IMR-90 (cell line): ENCODE measurements around the gene BLTP2. TPM values are rescaled to one million over a fixed set of nuclear protein-coding genes. Genes with fewer than 3 reads are reported as not detected.

ENCODE experiments used
- ATAC-seq: fragments of 200-7000 bp; cut with Tn5 transposase; 2 replicates; pipeline ENCODE4 v1.9.1; 2020; ENCODE audit warnings: low read depth, mild to moderate bottlenecking, moderate library complexity
- BruUV-seq: library from RNA; stranded (reverse); fragments of 400-500 nt; replicated peaks from 2 replicates; lab custom pipeline; 2021; lab: Mats Ljungman, UMichigan
- CTCF ChIA-PET: fragments of 300-600 bp; formaldehyde crosslinking; extraction: SDS; loops from one replicate; lab custom pipeline; 2021; ENCODE audit warnings: antibody characterized with exemption; lab: Yijun Ruan, JAX
- POLR2A ChIA-PET: fragments of 300-600 bp; sonication (Branson Sonifier 250); formaldehyde crosslinking; loops from one replicate; lab custom pipeline; 2022; ENCODE audit warnings: antibody characterized with exemption; ENCODE audit not compliant: unreplicated experiment; lab: Charles Lee
- DNase-seq: peaks from one replicate; pipeline ENCODE4 v3.0.0; 2013
- H2AFZ ChIP-seq: replicated peaks from 2 replicates; pipeline ENCODE3; 2013; ENCODE audit warnings: low read length, mild to moderate bottlenecking; ENCODE audit not compliant: poor library complexity
- H2AK5ac ChIP-seq: 2 replicates; pipeline ENCODE4 v1.6.1; 2013; ENCODE audit warnings: low read depth, low read length, inconsistent platforms
- H2AK9ac ChIP-seq: replicated peaks from 2 replicates; pipeline ENCODE3; 2013; ENCODE audit warnings: mild to moderate bottlenecking, low read depth, low read length, moderate library complexity; ENCODE audit not compliant: poor library complexity
- H2BK120ac ChIP-seq: 2 replicates; pipeline ENCODE4 v1.6.1; 2013; ENCODE audit warnings: low read depth, low read length, inconsistent platforms
- H2BK15ac ChIP-seq: 3 replicates; pipeline ENCODE4 v1.6.1; 2013; ENCODE audit warnings: low read depth, low read length, inconsistent platforms
- H2BK20ac ChIP-seq: 2 replicates; pipeline ENCODE4 v1.6.1; 2013; ENCODE audit warnings: low read depth, mild to moderate bottlenecking, inconsistent platforms, low read length, moderate library complexity
- H2BK5ac ChIP-seq: 2 replicates; pipeline ENCODE4 v1.6.1; 2013; ENCODE audit warnings: mild to moderate bottlenecking, low read depth, low read length, inconsistent platforms; ENCODE audit not compliant: poor library complexity, severe bottlenecking
- H3K14ac ChIP-seq: replicated peaks from 2 replicates; pipeline ENCODE4 v1.6.1; 2013; ENCODE audit warnings: low read depth, low read length, inconsistent platforms
- H3K18ac ChIP-seq: 2 replicates; pipeline ENCODE4 v1.6.1; 2013; ENCODE audit warnings: low read depth, low read length, control low read depth
- H3K23ac ChIP-seq: 2 replicates; pipeline ENCODE4 v1.6.1; 2013; ENCODE audit warnings: low read depth, low read length, inconsistent platforms
- H3K27ac ChIP-seq: 2 replicates; pipeline ENCODE4 v1.5.1; 2013; ENCODE audit warnings: mild to moderate bottlenecking, control low read depth, low read length; ENCODE audit not compliant: insufficient read depth
- H3K27me3 ChIP-seq: 2 replicates; pipeline ENCODE4 v1.6.1; 2013; ENCODE audit warnings: low read length; ENCODE audit not compliant: control insufficient read depth, insufficient read depth
- H3K36me3 ChIP-seq: 2 replicates; pipeline ENCODE4 v1.6.1; 2013; ENCODE audit warnings: low read length, mixed read lengths; ENCODE audit not compliant: control insufficient read depth, insufficient read depth
- H3K4ac ChIP-seq: 2 replicates; pipeline ENCODE4 v1.6.1; 2013; ENCODE audit warnings: low read depth, low read length, inconsistent platforms
- H3K4me1 ChIP-seq: 2 replicates; pipeline ENCODE4 v1.6.1; 2013; ENCODE audit warnings: low read length, mixed read lengths; ENCODE audit not compliant: control insufficient read depth, insufficient read depth
- H3K4me2 ChIP-seq: 2 replicates; pipeline ENCODE4 v1.6.1; 2013; ENCODE audit warnings: low read depth, mild to moderate bottlenecking, control low read depth, low read length, moderate library complexity
- H3K4me3 ChIP-seq: 2 replicates; pipeline ENCODE4 v1.5.1; 2013; ENCODE audit warnings: low read depth, mild to moderate bottlenecking, control low read depth, low read length, moderate library complexity; ENCODE audit not compliant: insufficient read depth
- H3K56ac ChIP-seq: 2 replicates; pipeline ENCODE4 v1.6.1; 2013; ENCODE audit warnings: low read length, inconsistent platforms; ENCODE audit not compliant: insufficient read depth; ENCODE audit errors: extremely low read depth
- H3K79me1 ChIP-seq, 2 experiments: 2 replicates each; pipeline ENCODE4 v1.6.1; 2013; ENCODE audit warnings: low read length in 2 of 2, inconsistent platforms in 1 of 2, low read depth in 1 of 2
- H3K9ac ChIP-seq: 2 replicates; pipeline ENCODE4 v1.6.1; 2013; ENCODE audit warnings: low read depth, low read length, control low read depth
- H3K9me1 ChIP-seq: 2 replicates; pipeline ENCODE4 v1.6.1; 2013; ENCODE audit warnings: low read length, inconsistent platforms; ENCODE audit not compliant: insufficient read depth
- H3K9me3 ChIP-seq: 2 replicates; pipeline ENCODE4 v1.6.1; 2013; ENCODE audit warnings: low read length; ENCODE audit not compliant: control insufficient read depth, insufficient read depth
- H4K20me1 ChIP-seq: 2 replicates; pipeline ENCODE4 v1.6.1; 2013; ENCODE audit warnings: low read length, inconsistent platforms; ENCODE audit not compliant: insufficient read depth
- H4K5ac ChIP-seq: 2 replicates; pipeline ENCODE4 v1.6.1; 2013; ENCODE audit warnings: mild to moderate bottlenecking, low read depth, low read length, control low read depth
- H4K8ac ChIP-seq, 2 experiments: 2 replicates each; pipeline ENCODE4 v1.6.1; 2013; ENCODE audit warnings: low read depth in 2 of 2, low read length in 2 of 2, control low read depth in 1 of 2, inconsistent platforms in 1 of 2
- H4K91ac ChIP-seq: 2 replicates; pipeline ENCODE4 v1.6.1; 2013; ENCODE audit warnings: low read depth, low read length, inconsistent platforms; ENCODE audit not compliant: insufficient read depth
- CEBPB ChIP-seq: IDR thresholded peaks from 2 replicates; pipeline ENCODE4 v1.6.1; 2012; ENCODE audit warnings: low read depth, low read length, improper control_type of control experiment
- FOS ChIP-seq: fragments of 150-350 bp; IDR thresholded peaks from 2 replicates; pipeline ENCODE4 v1.6.1; 2016; ENCODE audit warnings: low read depth, low read length
- MAFK ChIP-seq: IDR thresholded peaks from 2 replicates; pipeline ENCODE4 v1.6.1; 2012; ENCODE audit warnings: low read depth, low read length, improper control_type of control experiment
- MAZ ChIP-seq: IDR thresholded peaks from 2 replicates; pipeline ENCODE4 v1.6.1; 2012; ENCODE audit warnings: low read depth, mild to moderate bottlenecking, low read length, improper control_type of control experiment, moderate library complexity, borderline replicate concordance
- MXI1 ChIP-seq: IDR thresholded peaks from 2 replicates; pipeline ENCODE4 v1.6.1; 2012; ENCODE audit warnings: low read depth, mild to moderate bottlenecking, low read length, moderate library complexity, borderline replicate concordance
- POLR2A ChIP-seq: IDR thresholded peaks from 2 replicates; pipeline ENCODE4 v1.6.1; 2012; ENCODE audit warnings: mild to moderate bottlenecking, low read depth, low read length
- RCOR1 ChIP-seq: IDR thresholded peaks from 2 replicates; pipeline ENCODE4 v1.6.1; 2012; ENCODE audit warnings: mild to moderate bottlenecking, low read length, improper control_type of control experiment; ENCODE audit not compliant: insufficient replicate concordance
- USF2 ChIP-seq: fragments of 150-350 bp; IDR thresholded peaks from 2 replicates; pipeline ENCODE4 v1.6.1; 2017; ENCODE audit warnings: mild to moderate bottlenecking, antibody characterized with exemption, low read length, low read depth
- WGBS, 2 experiments: methylation state at CpG; one replicate each; pipeline versions ENCODE4 v1.1.5 to v1.1.7; 2013; ENCODE audit warnings: missing lambda C conversion rate in 2 of 2; ENCODE audit not compliant: insufficient read length in 1 of 2; ENCODE audit errors: extremely low coverage in 2 of 2; 5-methylcytosine and 5-hydroxymethylcytosine counted together
- dilution Hi-C: fragments of 300-500 bp; cut with HindIII; formaldehyde crosslinking; loops from one replicate; pipeline ENCODE4 v1.14.3; 2018; ENCODE audit warnings: low sequenced_read_pairs; ENCODE audit not compliant: unreplicated experiment
- in situ Hi-C: fragments of 300-500 bp; cut with MboI; formaldehyde crosslinking; loops from 3 replicates; pipeline ENCODE4 v1.14.3; 2019; ENCODE audit warnings: low sequenced_read_pairs, inconsistent platforms, mixed read lengths
- intact Hi-C: fragments of 100-400 bp; cut with micrococcal nuclease; formaldehyde crosslinking; loops from 2 replicates; pipeline ENCODE4 v1.10.0; 2022
- polyA plus RNA-seq, 3 experiments: library from polyadenylated mRNA; depleted of rRNA; stranded (reverse); fragments of >200 nt; gene quantifications; 2 replicates each; pipeline ENCODE4 v1.2.3, GENCODE V29; 2012; ENCODE audit warnings: low replicate concordance in 1 of 3
- total RNA-seq: library from RNA; depleted of rRNA; stranded (reverse); fragments of >200 nt; gene quantifications from 2 replicates; pipeline ENCODE4 v1.2.3, GENCODE V29; 2012

The BLTP2 gene
- total and polyA plus RNA-seq, 2 of the 4 experiments (the other 2 are of a cell fraction) = 42.3 to 174 TPM

GRCh38 chr17:28598799-28599310 is 46.1 kb downstream of the BLTP2 start, which contains the start of gene SPAG5:
Gene SPAG5 (minus strand): TSS chr17:28599025. CDS start chr17:28598946, 79 bp downstream.
- H4K20me1 ChIP-seq = peaks cover 3% of the 10 kb centered on the region; the same call in 1 of the 2 replicates
- CTCF ChIA-PET = no interaction called here
- peak within 1 kb of the TSS; percentile 17; the same call in 1 of the 2 replicates for H3K18ac ChIP-seq
- peak within 1 kb of the TSS; percentile 48 to 80 for H4K8ac ChIP-seq
- 1% methylated on average over 25 of the region's 44 CpGs; no CpG with 5 or more reads in 1 of the 2 experiments for WGBS, 2 experiments
- H4K5ac ChIP-seq = no peak within 1 kb of the TSS
- DNase-seq (peak; percentile 88), ATAC-seq (peak; percentile 96)
- peak within 1 kb of the TSS; percentile 73 for H2BK5ac ChIP-seq
- peak within 1 kb of the TSS; percentile 90 for H3K23ac ChIP-seq
- peak within 1 kb of the TSS; percentile 92 for H3K4ac ChIP-seq
- H2BK15ac ChIP-seq = peak within 1 kb of the TSS; percentile 75; the same call in 1 of the 3 replicates
- in situ Hi-C loops = no loop called here
- H3K9ac ChIP-seq = peak within 1 kb of the TSS; percentile 76
- H3K79me1 ChIP-seq = peaks cover 9 to 25% of the 10 kb centered on the region in 2 experiments; a peak in 2 of 4 replicates
- BruUV-seq = no TSS peak
- no peak within 1 kb of the TSS; the same call in 1 of the 2 replicates for H2BK20ac ChIP-seq
- peak within 1 kb of the TSS; percentile 94 for H2AFZ ChIP-seq
- intact Hi-C loops = no loop called here
- dilution Hi-C loops = no loop called here
- H3K56ac ChIP-seq = peak within 1 kb of the TSS; percentile 82
- H2AK9ac ChIP-seq = peak within 1 kb of the TSS; percentile 84
- peak within 1 kb of the TSS; percentile 71 for H3K27ac ChIP-seq
- no peaks in the 10 kb centered on the region for H3K36me3 ChIP-seq
- H3K27me3 ChIP-seq = no peaks in the 10 kb centered on the region
- peak within 1 kb of the TSS; percentile 72 for H3K4me3 ChIP-seq
- no peaks in the 10 kb centered on the region for H3K9me3 ChIP-seq
- peak within 1 kb of the TSS; percentile 92 for H3K4me2 ChIP-seq
- no peaks in the 10 kb centered on the region for H3K9me1 ChIP-seq
- POLR2A ChIA-PET = no interaction called here
- H3K14ac ChIP-seq = peak within 1 kb of the TSS; percentile 91
- peak within 1 kb of the TSS; percentile 63; the same call in 1 of the 2 replicates for H2BK120ac ChIP-seq
- peak within 1 kb of the TSS; percentile 59 for H4K91ac ChIP-seq
- peaks cover 2% of the 10 kb centered on the region for H3K4me1 ChIP-seq
- no peak for TF ChIP-seq FOS
- peak; percentile 64; the same call in 1 of the 2 replicates for TF ChIP-seq MXI1
- no peak for TF ChIP-seq RCOR1
- peak; percentile 95 for TF ChIP-seq POLR2A
- TF ChIP-seq CEBPB = no peak
- peak; percentile 27; the same call in 1 of the 2 replicates for TF ChIP-seq USF2
- TF ChIP-seq MAZ = peak; percentile 54; the same call in 1 of the 2 replicates
- peak; percentile 40; the same call in 1 of the 2 replicates for TF ChIP-seq MAFK
- H2AK5ac ChIP-seq = peak within 1 kb of the TSS; percentile 68; the same call in 1 of the 2 replicates
